Mucosa of rectum (tissue), 2 donors: ENCODE measurements around the gene MARCHF9.

Experiments
- H3K27ac ChIP-seq, 2 donors: one replicate each; pipeline ENCODE4 v1.7.0; 2013; ENCODE audit warnings: inconsistent platforms in 2 of 2, low read depth in 2 of 2, low read length in 2 of 2
- H3K27me3 ChIP-seq, 2 donors: one replicate each; pipeline ENCODE4 v1.7.0; 2013; ENCODE audit warnings: low read length in 2 of 2; ENCODE audit not compliant: control insufficient read depth in 2 of 2, insufficient read depth in 2 of 2
- H3K36me3 ChIP-seq, 2 donors: one replicate each; pipeline ENCODE4 v1.7.0; 2013; ENCODE audit warnings: low read length in 2 of 2; ENCODE audit not compliant: control insufficient read depth in 2 of 2, insufficient read depth in 2 of 2
- H3K4me1 ChIP-seq, 2 donors: one replicate each; pipeline ENCODE4 v1.7.0; 2013; ENCODE audit warnings: low read length in 2 of 2, mild to moderate bottlenecking in 1 of 2; ENCODE audit not compliant: control insufficient read depth in 2 of 2, insufficient read depth in 2 of 2
- H3K4me3 ChIP-seq, 2 donors: one replicate each; pipeline ENCODE4 v1.7.0; 2013; ENCODE audit warnings: low read length in 2 of 2
- H3K9ac ChIP-seq, 2 donors: one replicate each; pipeline ENCODE4 v1.7.0; 2013; ENCODE audit warnings: low read length in 2 of 2, low read depth in 1 of 2, mild to moderate bottlenecking in 1 of 2
- H3K9me3 ChIP-seq, 2 donors: one replicate each; pipeline ENCODE4 v1.7.0; 2013; ENCODE audit warnings: low read length in 2 of 2; ENCODE audit not compliant: control insufficient read depth in 2 of 2
- donor health status: healthy.
- donor health status: Normal muscosa, but diverticular disease.

MARCHF9 gene

GRCh38 chr12:57724936-57725740 lies 29.8 kb upstream of the MARCHF9 start:
- H3K9ac ChIP-seq = no peak overlapping the region

GRCh38 chr12:57725851-57726150 lies 29.1 kb upstream of the MARCHF9 start:
- Histone ChIP-seq H3K27ac (no peak overlapping the region), H3K4me3 (peak overlapping the region in 1 of 2 donors; percentile 78), H3K9me3 (no peaks in the 10 kb centered on the region), H3K9ac (no peak overlapping the region), H3K4me1 (peaks cover 0 to 6% of the 10 kb centered on the region in 2 donors), H3K27me3 (peaks cover 7 to 15% of the 10 kb centered on the region in 2 donors), H3K36me3 (peaks cover 5 to 14% of the 10 kb centered on the region in 2 donors)

More at GRCh38 chr12:57724936-57725740, 29.8 kb upstream of the MARCHF9 start:
- Histone ChIP-seq H3K4me3 (no peak overlapping the region), H3K27me3 (peaks cover 7 to 13% of the 10 kb centered on the region in 2 donors), H3K9me3 (no peaks in the 10 kb centered on the region), H3K27ac (no peak overlapping the region), H3K4me1 (peaks cover 0 to 6% of the 10 kb centered on the region in 2 donors), H3K36me3 (peaks cover 9 to 18% of the 10 kb centered on the region in 2 donors)

GRCh38 chr12:57726151-57726883 lies 28.6 kb upstream of the MARCHF9 start:
- H3K36me3 ChIP-seq = peaks cover under 1 to 14% of the 10 kb centered on the region in 2 donors
- H3K4me3 ChIP-seq = peak overlapping the region; percentile 73 to 78
- H3K9me3 ChIP-seq = no peaks in the 10 kb centered on the region
- peaks cover 7 to 15% of the 10 kb centered on the region in 2 donors for H3K27me3 ChIP-seq
- peaks cover 0 to 6% of the 10 kb centered on the region in 2 donors for H3K4me1 ChIP-seq
- H3K27ac ChIP-seq = peak overlapping the region; percentile 55 to 65
- peak overlapping the region; percentile 56 to 65 for H3K9ac ChIP-seq

- peak overlapping the region; percentile 55 to 65 for H3K27ac ChIP-seq
- H3K4me1 ChIP-seq = peaks cover 0 to 6% of the 10 kb centered on the region in 2 donors
- H3K9me3 ChIP-seq = no peaks in the 10 kb centered on the region
- H3K9ac ChIP-seq = peak overlapping the region; percentile 44 to 65
- peaks cover 7 to 15% of the 10 kb centered on the region in 2 donors for H3K27me3 ChIP-seq
- H3K36me3 ChIP-seq = peaks cover 0 to 9% of the 10 kb centered on the region in 2 donors
- H3K4me3 ChIP-seq = peak overlapping the region; percentile 73 to 78
These were observed 27.8 kb upstream of the MARCHF9 start for GRCh38 chr12:57726884-57727757.

- H3K9ac ChIP-seq = no peak overlapping the region
These were observed 27.0 kb upstream of the MARCHF9 start for GRCh38 chr12:57727758-57728395.

GRCh38 chr12:57729321-57729844 lies 25.5 kb upstream of the MARCHF9 start:
- no peak overlapping the region for H3K9ac ChIP-seq
- H3K4me3 ChIP-seq = no peak overlapping the region
- H3K27me3 ChIP-seq = peaks cover 14 to 23% of the 10 kb centered on the region in 2 donors
- no peak overlapping the region for H3K27ac ChIP-seq
- H3K9me3 ChIP-seq = no peaks in the 10 kb centered on the region
- peaks cover 0 to 6% of the 10 kb centered on the region in 2 donors for H3K4me1 ChIP-seq
- H3K36me3 ChIP-seq = peaks cover 0 to 9% of the 10 kb centered on the region in 2 donors

More at GRCh38 chr12:57727758-57728395, 27.0 kb upstream of the MARCHF9 start:
- Histone ChIP-seq H3K27me3 (peaks cover 10 to 15% of the 10 kb centered on the region in 2 donors), H3K36me3 (peaks cover 0 to 9% of the 10 kb centered on the region in 2 donors), H3K27ac (no peak overlapping the region), H3K9me3 (no peaks in the 10 kb centered on the region), H3K4me3 (no peak overlapping the region), H3K4me1 (peaks cover 0 to 6% of the 10 kb centered on the region in 2 donors)

GRCh38 chr12:57730336-57731067 lies 24.4 kb upstream of the MARCHF9 start:
- no peaks in the 10 kb centered on the region for H3K9me3 ChIP-seq
- peaks cover 0 to 6% of the 10 kb centered on the region in 2 donors for H3K4me1 ChIP-seq
- H3K27ac ChIP-seq = no peak overlapping the region
- H3K9ac ChIP-seq = no peak overlapping the region
- H3K4me3 ChIP-seq = no peak overlapping the region
- H3K27me3 ChIP-seq = peaks cover 23 to 32% of the 10 kb centered on the region in 2 donors
- H3K36me3 ChIP-seq = peaks cover 0 to 9% of the 10 kb centered on the region in 2 donors

- Histone ChIP-seq H3K4me1 (peaks cover 3 to 4% of the 10 kb centered on the region in 2 donors), H3K27me3 (peaks cover 30 to 42% of the 10 kb centered on the region in 2 donors), H3K9ac (no peak overlapping the region), H3K4me3 (no peak overlapping the region), H3K36me3 (peaks cover 0 to 9% of the 10 kb centered on the region in 2 donors), H3K27ac (no peak overlapping the region), H3K9me3 (no peaks in the 10 kb centered on the region)
These were observed 23.4 kb upstream of the MARCHF9 start for GRCh38 chr12:57731411-57732080.
